Neural progenitor cell (in vitro differentiated cells): Measurements from ENCODE around the gene SLC5A10. TPM values are rescaled to one million over a fixed set of nuclear protein-coding genes. Genes with fewer than 3 reads are reported as not detected.
"Not testable (repeated sequence)": the region's sequence is repeated elsewhere in the genome, so short reads cannot be mapped to it uniquely, and the experiment has no call there.

Experiments used
- DNase-seq: peaks from one replicate; pipeline ENCODE4 v3.0.0-alpha.2; 2016; ENCODE audit warnings: low spot score
- H2AFZ ChIP-seq: fragments of 200-600 bp; sonication (generic); replicated peaks from 2 replicates; pipeline ENCODE4 v1.6.1; 2016; ENCODE audit warnings: antibody characterized with exemption
- H3F3A ChIP-seq: fragments of 200-600 bp; sonication (generic); 2 replicates; pipeline ENCODE4 v1.6.1; 2016; ENCODE audit warnings: antibody characterized with exemption, low read depth
- H3K27ac ChIP-seq: fragments of 200-600 bp; sonication (generic); 2 replicates; pipeline ENCODE4 v1.5.1; 2016; ENCODE audit warnings: mild to moderate bottlenecking
- H3K27me3 ChIP-seq: fragments of 200-600 bp; sonication (generic); 2 replicates; pipeline ENCODE4 v1.6.1; 2016; ENCODE audit warnings: mild to moderate bottlenecking, moderate library complexity
- H3K36me3 ChIP-seq: fragments of 200-600 bp; sonication (generic); 2 replicates; pipeline ENCODE4 v1.5.1; 2016
- H3K4me1 ChIP-seq: fragments of 200-600 bp; sonication (generic); 2 replicates; pipeline ENCODE4 v1.6.1; 2016; ENCODE audit warnings: mixed run types
- H3K4me2 ChIP-seq: fragments of 200-600 bp; sonication (generic); 2 replicates; pipeline ENCODE4 v1.6.1; 2016
- H3K4me3 ChIP-seq: fragments of 200-600 bp; sonication (generic); 2 replicates; pipeline ENCODE4 v1.5.1; 2016
- H3K79me2 ChIP-seq: fragments of 200-600 bp; sonication (generic); 2 replicates; pipeline ENCODE4 v1.6.1; 2016; ENCODE audit warnings: low read depth
- H3K9ac ChIP-seq: fragments of 200-600 bp; sonication (generic); 2 replicates; pipeline ENCODE4 v1.6.1; 2016
- H3K9me3 ChIP-seq: fragments of 200-600 bp; sonication (generic); 2 replicates; pipeline ENCODE4 v1.5.1; 2016; ENCODE audit warnings: low read depth
- H4K20me1 ChIP-seq: fragments of 200-600 bp; sonication (generic); 2 replicates; pipeline ENCODE4 v1.6.1; 2016; ENCODE audit warnings: low read depth
- H3K27ac Mint-ChIP-seq: 3 replicates; pipeline ENCODE4 v1.8.0; 2021; ENCODE audit warnings: mixed read lengths
- H3K27me3 Mint-ChIP-seq: 2 replicates; pipeline ENCODE4 v1.8.0; 2022; ENCODE audit warnings: low read depth, mild to moderate bottlenecking, inconsistent platforms, moderate library complexity, mixed read lengths; ENCODE audit not compliant: insufficient read depth
- H3K36me3 Mint-ChIP-seq: 3 replicates; pipeline ENCODE4 v1.8.0; 2021; ENCODE audit warnings: mixed read lengths
- H3K4me1 Mint-ChIP-seq: 3 replicates; pipeline ENCODE4 v1.8.0; 2021; ENCODE audit warnings: mixed read lengths
- H3K4me3 Mint-ChIP-seq: 3 replicates; pipeline ENCODE4 v1.8.0; 2021; ENCODE audit warnings: mild to moderate bottlenecking, moderate library complexity, mixed read lengths
- H3K9me3 Mint-ChIP-seq: 3 replicates; pipeline ENCODE4 v1.8.0; 2020; ENCODE audit warnings: mixed read lengths
- total RNA-seq: library from RNA; depleted of rRNA; stranded (reverse); fragments of >200 nt; gene quantifications from 2 replicates; pipeline ENCODE4 v1.2.3, GENCODE V29; 2015; ENCODE audit warnings: low replicate concordance

SLC5A10 gene
- total RNA-seq, 1 donor from 2014 or later = not detected

GRCh38 chr17:19042369-19042768 is 90.4 kb downstream of the SLC5A10 start:
- not testable (repeated sequence) for H3F3A ChIP-seq, DNase-seq, H3K9me3 Mint-ChIP-seq, H3K36me3 ChIP-seq, H3K4me1 ChIP-seq, H2AFZ ChIP-seq, H3K4me2 ChIP-seq, H3K36me3 Mint-ChIP-seq, H3K4me1 Mint-ChIP-seq, H3K79me2 ChIP-seq, H3K27ac Mint-ChIP-seq, H3K4me3 ChIP-seq, H3K9me3 ChIP-seq, H3K4me3 Mint-ChIP-seq, H3K27ac ChIP-seq, H3K27me3 ChIP-seq, H4K20me1 ChIP-seq, H3K9ac ChIP-seq, H3K27me3 Mint-ChIP-seq

GRCh38 chr17:19043032-19043431 is 91.1 kb downstream of the SLC5A10 start:
- not testable (repeated sequence) for H3K79me2 ChIP-seq, H3K4me1 ChIP-seq, H3K9me3 ChIP-seq, H4K20me1 ChIP-seq, H3K27me3 Mint-ChIP-seq, H3K4me2 ChIP-seq, H3K9ac ChIP-seq, H3K27ac ChIP-seq, H3K4me3 Mint-ChIP-seq, H3K27me3 ChIP-seq, H3K4me3 ChIP-seq, H2AFZ ChIP-seq, H3K36me3 ChIP-seq, DNase-seq, H3K36me3 Mint-ChIP-seq, H3F3A ChIP-seq, H3K4me1 Mint-ChIP-seq, H3K27ac Mint-ChIP-seq, H3K9me3 Mint-ChIP-seq

GRCh38 chr17:19044643-19045042 is 92.7 kb downstream of the SLC5A10 start:
- not testable (repeated sequence) for H3K4me3 Mint-ChIP-seq, H3K27ac Mint-ChIP-seq, H3K27me3 Mint-ChIP-seq

GRCh38 chr17:19046782-19047375 is 94.9 kb downstream of the SLC5A10 start, which contains the start of gene GRAP:
TSS of gene GRAP (minus strand) at chr17:19046957. CDS start at chr17:19046926, 31 bp downstream.
- H3K27ac Mint-ChIP-seq, H3K27me3 ChIP-seq, H3K4me1 Mint-ChIP-seq, H3K4me2 ChIP-seq, H4K20me1 ChIP-seq, H3K4me3 Mint-ChIP-seq, H3K9me3 ChIP-seq, H3F3A ChIP-seq, H3K27ac ChIP-seq, H3K9me3 Mint-ChIP-seq, H3K27me3 Mint-ChIP-seq, H3K9ac ChIP-seq, H3K36me3 ChIP-seq, H3K4me1 ChIP-seq, H3K4me3 ChIP-seq, H2AFZ ChIP-seq, H3K79me2 ChIP-seq, H3K36me3 Mint-ChIP-seq, DNase-seq: not testable (repeated sequence)

More at GRCh38 chr17:19044643-19045042, 92.7 kb downstream of the SLC5A10 start:
- not testable (repeated sequence) for H2AFZ ChIP-seq, H3K4me3 ChIP-seq, H3K9me3 ChIP-seq, H3K27ac ChIP-seq, H3K9me3 Mint-ChIP-seq, H3K9ac ChIP-seq, H3K4me1 ChIP-seq, H3K36me3 Mint-ChIP-seq, H3K4me1 Mint-ChIP-seq, DNase-seq, H3K36me3 ChIP-seq, H4K20me1 ChIP-seq, H3F3A ChIP-seq, H3K4me2 ChIP-seq, H3K79me2 ChIP-seq, H3K27me3 ChIP-seq

- H3K4me3 ChIP-seq, H4K20me1 ChIP-seq, H3K27me3 ChIP-seq, H3K4me1 Mint-ChIP-seq, H3K36me3 ChIP-seq, H3K79me2 ChIP-seq, DNase-seq, H3K27me3 Mint-ChIP-seq, H3K4me3 Mint-ChIP-seq, H3K9me3 Mint-ChIP-seq, H2AFZ ChIP-seq, H3K27ac ChIP-seq, H3K4me1 ChIP-seq, H3F3A ChIP-seq, H3K9me3 ChIP-seq, H3K9ac ChIP-seq, H3K4me2 ChIP-seq, H3K27ac Mint-ChIP-seq, H3K36me3 Mint-ChIP-seq: not testable (repeated sequence)
Measured at GRCh38 chr17:19047510-19047909, 95.5 kb downstream of the SLC5A10 start.

DNA sequence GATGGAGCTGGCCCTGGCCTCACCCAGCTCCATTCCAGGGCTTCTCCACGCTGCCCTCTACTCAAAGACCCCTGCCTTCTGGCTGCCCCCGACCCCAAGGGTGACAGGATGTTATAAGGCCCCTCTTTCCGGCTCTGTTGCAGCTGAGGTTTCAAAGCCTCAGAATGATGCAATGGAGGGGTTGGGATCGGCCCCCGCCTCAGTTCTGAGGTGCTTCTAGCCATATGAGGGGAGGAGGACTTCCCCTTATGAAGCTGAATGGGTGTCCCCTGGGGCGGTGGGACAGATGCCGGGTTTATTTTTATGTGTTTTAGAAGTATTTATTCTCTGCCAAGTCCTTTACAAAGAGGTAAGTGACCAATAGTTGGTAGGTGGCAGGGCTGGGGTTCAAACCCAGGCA is 96.9 kb downstream of the SLC5A10 start:
- H3F3A ChIP-seq, H3K4me1 Mint-ChIP-seq, DNase-seq, H3K27ac Mint-ChIP-seq, H3K4me3 Mint-ChIP-seq, H3K4me1 ChIP-seq, H2AFZ ChIP-seq, H3K9me3 ChIP-seq, H3K36me3 Mint-ChIP-seq, H3K36me3 ChIP-seq, H3K9me3 Mint-ChIP-seq, H3K27ac ChIP-seq, H3K4me2 ChIP-seq, H3K4me3 ChIP-seq, H3K9ac ChIP-seq, H3K79me2 ChIP-seq, H4K20me1 ChIP-seq, H3K27me3 Mint-ChIP-seq, H3K27me3 ChIP-seq: not testable (repeated sequence)

DNA sequence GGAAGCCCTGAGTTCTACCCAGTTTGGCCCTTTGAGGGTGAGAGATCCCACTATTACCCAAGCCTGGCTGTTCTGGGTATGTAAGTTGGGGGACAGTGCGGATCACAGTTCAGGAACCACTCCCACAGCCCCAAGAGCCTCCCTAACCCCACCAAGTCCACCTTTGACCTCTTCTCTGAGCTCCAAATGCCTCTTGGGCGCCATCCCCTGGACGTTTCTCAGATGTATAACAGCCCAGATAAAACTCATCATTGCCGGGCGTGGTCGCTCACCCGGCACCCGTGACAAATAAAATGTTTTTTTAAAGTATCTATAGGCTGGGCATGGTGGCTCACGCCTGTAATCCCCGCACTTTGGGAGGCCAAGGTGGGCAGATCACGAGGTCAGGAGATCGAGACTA is 103.5 kb downstream of the SLC5A10 start:
- H3K4me1 ChIP-seq, H3K27ac Mint-ChIP-seq, H3K4me2 ChIP-seq, H3K9me3 Mint-ChIP-seq, H3F3A ChIP-seq, H3K79me2 ChIP-seq, H3K27me3 ChIP-seq, H3K36me3 Mint-ChIP-seq, H3K27ac ChIP-seq, H2AFZ ChIP-seq, H3K27me3 Mint-ChIP-seq, DNase-seq, H3K4me3 ChIP-seq, H3K36me3 ChIP-seq, H3K9me3 ChIP-seq, H4K20me1 ChIP-seq, H3K4me1 Mint-ChIP-seq, H3K9ac ChIP-seq, H3K4me3 Mint-ChIP-seq: not testable (repeated sequence)

- not testable (repeated sequence) for H3K4me3 ChIP-seq, H3K9me3 Mint-ChIP-seq
Measured at GRCh38 chr17:19062009-19062717, 110.2 kb downstream of the SLC5A10 start.

More at GRCh38 chr17:19062009-19062717, 110.2 kb downstream of the SLC5A10 start:
- not testable (repeated sequence) for H3K9ac ChIP-seq, H4K20me1 ChIP-seq, H3K27me3 Mint-ChIP-seq, H3K4me1 ChIP-seq, H3K27me3 ChIP-seq, H3K4me3 Mint-ChIP-seq, H3K4me2 ChIP-seq, H3K36me3 Mint-ChIP-seq, H3K9me3 ChIP-seq, H3K27ac ChIP-seq, H3K36me3 ChIP-seq, DNase-seq, H3K27ac Mint-ChIP-seq, H3F3A ChIP-seq, H2AFZ ChIP-seq, H3K4me1 Mint-ChIP-seq, H3K79me2 ChIP-seq
